Vagina (tissue), 2 donors: ENCODE results near the gene CIROP. TPM values are rescaled to one million over a fixed set of nuclear protein-coding genes. Genes with fewer than 3 reads are reported as not detected.

Experiments
- DNase-seq, 2 donors: peaks; one replicate each; pipeline ENCODE4 v3.0.0-alpha.2; 2017; ENCODE audit errors: extremely low spot score in 2 of 2
- H3K27ac ChIP-seq: fragments of 200-600 bp; sonication (generic); one replicate; pipeline ENCODE4 v1.5.1; 2019
- H3K27me3 ChIP-seq: fragments of 200-600 bp; sonication (generic); one replicate; pipeline ENCODE4 v1.5.1; 2019
- H3K36me3 ChIP-seq, 2 donors: fragments of 200-600 bp; sonication (generic); one replicate each; pipeline ENCODE4 v1.5.1; 2017 to 2019
- H3K4me1 ChIP-seq: fragments of 200-600 bp; sonication (generic); one replicate; pipeline ENCODE4 v1.5.1; 2019
- H3K4me3 ChIP-seq, 2 donors: fragments of 200-600 bp; sonication (generic); 1 replicate in 1 of 2; 2 replicates in 1 of 2; pipeline ENCODE4 v1.5.1; 2016 to 2019
- H3K9me3 ChIP-seq: fragments of 200-600 bp; sonication (generic); one replicate; pipeline ENCODE4 v1.5.1; 2019
- POLR2A ChIP-seq, 2 donors: fragments of 450-650 bp; IDR thresholded peaks; one replicate each; pipeline ENCODE4 v1.6.1; 2017; ENCODE audit warnings: antibody characterized with exemption in 2 of 2, mild to moderate bottlenecking in 2 of 2, moderate library complexity in 2 of 2
- POLR2AphosphoS5 ChIP-seq, 2 donors: sonication (generic); formaldehyde crosslinking; IDR thresholded peaks; one replicate each; pipeline ENCODE4 v1.9.0; 2017; ENCODE audit warnings: antibody characterized with exemption in 2 of 2, mild to moderate bottlenecking in 2 of 2, low read depth in 1 of 2; ENCODE audit not compliant: insufficient read depth in 1 of 2
- intact Hi-C: fragments of 100-400 bp; cut with DNase I; formaldehyde crosslinking; loops from one replicate; pipeline ENCODE4 v1.15.1; 2023
- total RNA-seq: library from RNA; depleted of rRNA; stranded (reverse); fragments of >200 nt; gene quantifications from one replicate; pipeline ENCODE4 v1.2.3, GENCODE V29; 2016
- TF ChIP-seq, protein P1 (sequence below), 3 experiments: fragments of 450-650 bp in 2 of 3; fragments of 200-600 bp in 1 of 3; sonication (generic) in 1 of 3; IDR thresholded peaks; one replicate each; pipeline ENCODE4 v1.5.1; 2017 to 2019; ENCODE audit warnings: antibody characterized with exemption in 3 of 3, mild to moderate bottlenecking in 2 of 3, moderate library complexity in 2 of 3

The CIROP gene
- total RNA-seq, 1 donor from 2014 or later = not detected

DNA sequence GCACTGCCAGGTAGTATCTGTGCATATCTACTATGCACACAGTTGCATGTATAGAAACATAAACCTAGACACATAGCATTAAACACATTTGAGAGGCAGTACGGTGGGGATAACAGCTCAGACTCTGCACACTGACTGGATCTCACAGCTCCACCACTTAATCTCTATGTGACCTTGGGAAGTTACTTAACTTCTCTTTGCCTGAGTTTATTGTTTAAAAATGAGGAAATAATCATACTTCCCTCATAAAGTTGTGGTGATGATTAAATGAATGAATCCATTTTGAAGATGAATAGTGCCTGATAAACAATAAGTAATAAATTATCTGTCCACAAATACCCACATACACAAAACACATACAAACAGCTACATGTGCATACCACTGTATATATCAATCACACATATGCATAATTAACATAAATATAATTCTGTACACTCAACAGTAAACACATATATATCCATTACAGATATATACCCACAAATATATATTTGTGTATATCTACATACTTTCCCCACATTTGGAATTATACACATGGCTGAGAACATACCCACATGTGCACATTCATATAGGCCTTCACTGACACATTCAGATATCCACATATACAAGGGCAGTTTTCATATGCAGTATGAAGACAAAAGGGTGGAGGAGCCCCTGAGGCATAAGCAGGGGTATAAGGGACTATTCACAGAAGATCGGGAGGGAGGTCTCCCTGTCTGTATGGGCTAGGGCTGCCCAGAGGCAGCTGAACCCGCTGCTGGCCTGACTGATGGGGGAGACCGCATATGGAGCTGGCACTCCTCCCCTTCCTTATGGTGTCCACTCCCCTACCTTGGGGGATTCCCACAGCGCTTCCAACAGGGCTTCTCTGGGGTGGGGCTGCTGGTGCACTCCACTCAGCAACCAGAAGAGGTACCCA lies 53.4 kb downstream of the CIROP start:
- H3K27ac ChIP-seq = no peak overlapping the region
- TF ChIP-seq POLR2AphosphoS5 (IDR thresholded peaks at IDR 0.05; ENCODE audit: insufficient read depth in 1 of 2, low read depth in 1 of 2) (no peak), POLR2A (IDR thresholded peaks at IDR 0.05) (no peak)
- TF ChIP-seq, protein P1, sequence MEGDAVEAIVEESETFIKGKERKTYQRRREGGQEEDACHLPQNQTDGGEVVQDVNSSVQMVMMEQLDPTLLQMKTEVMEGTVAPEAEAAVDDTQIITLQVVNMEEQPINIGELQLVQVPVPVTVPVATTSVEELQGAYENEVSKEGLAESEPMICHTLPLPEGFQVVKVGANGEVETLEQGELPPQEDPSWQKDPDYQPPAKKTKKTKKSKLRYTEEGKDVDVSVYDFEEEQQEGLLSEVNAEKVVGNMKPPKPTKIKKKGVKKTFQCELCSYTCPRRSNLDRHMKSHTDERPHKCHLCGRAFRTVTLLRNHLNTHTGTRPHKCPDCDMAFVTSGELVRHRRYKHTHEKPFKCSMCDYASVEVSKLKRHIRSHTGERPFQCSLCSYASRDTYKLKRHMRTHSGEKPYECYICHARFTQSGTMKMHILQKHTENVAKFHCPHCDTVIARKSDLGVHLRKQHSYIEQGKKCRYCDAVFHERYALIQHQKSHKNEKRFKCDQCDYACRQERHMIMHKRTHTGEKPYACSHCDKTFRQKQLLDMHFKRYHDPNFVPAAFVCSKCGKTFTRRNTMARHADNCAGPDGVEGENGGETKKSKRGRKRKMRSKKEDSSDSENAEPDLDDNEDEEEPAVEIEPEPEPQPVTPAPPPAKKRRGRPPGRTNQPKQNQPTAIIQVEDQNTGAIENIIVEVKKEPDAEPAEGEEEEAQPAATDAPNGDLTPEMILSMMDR (IDR thresholded peaks at IDR 0.05) = no peak
- H3K4me3 ChIP-seq = no peak overlapping the region
- intact Hi-C loops = no loop called here
- no peaks in the 10 kb centered on the region for H3K27me3 ChIP-seq
- no peaks in the 10 kb centered on the region for H3K36me3 ChIP-seq
- peaks cover 7% of the 10 kb centered on the region for H3K4me1 ChIP-seq
- no peaks in the 10 kb centered on the region for H3K9me3 ChIP-seq
- DNase-seq = no peak

Other genes starting within 250 kb of the CIROP start
- gene LRP10, start 233.2 kb downstream of the CIROP start, total RNA-seq = 137 TPM
- 3.9 TPM for gene REM2, start 221.8 kb downstream of the CIROP start, total RNA-seq
- gene RBM23, start 185.8 kb downstream of the CIROP start, total RNA-seq = 68.5 TPM
- 65.6 TPM for gene PRMT5, start 175.6 kb downstream of the CIROP start, total RNA-seq
- 65.6 TPM for gene HAUS4, start 147.9 kb downstream of the CIROP start, total RNA-seq
- 21.9 TPM for gene AJUBA, start 122.4 kb downstream of the CIROP start, total RNA-seq
- 16.0 TPM for gene C14orf93, start 94.8 kb downstream of the CIROP start, total RNA-seq
- 92.8 TPM for gene PSMB5, start 70.1 kb downstream of the CIROP start, total RNA-seq
- not detected for gene PSMB11, start 62.8 kb downstream of the CIROP start, total RNA-seq
- 5.4 TPM for gene CDH24, start 47.5 kb downstream of the CIROP start, total RNA-seq
- 121 TPM for gene ACIN1, start 9.9 kb downstream of the CIROP start, total RNA-seq
- 13.8 TPM for gene C14orf119, start 9.5 kb downstream of the CIROP start, total RNA-seq
- gene CEBPE, start 14.3 kb upstream of the CIROP start, total RNA-seq = not detected
- 68.5 TPM for gene SLC7A8, start 78.7 kb upstream of the CIROP start, total RNA-seq
- not detected for gene RNF212B, start 132.9 kb upstream of the CIROP start, total RNA-seq
- 13.5 TPM for gene HOMEZ, start 181.1 kb upstream of the CIROP start, total RNA-seq
- 8.6 TPM for gene PPP1R3E, start 197.9 kb upstream of the CIROP start, total RNA-seq
- gene BCL2L2, start 201.8 kb upstream of the CIROP start, total RNA-seq = 31.7 TPM
- gene PABPN1, start 216.5 kb upstream of the CIROP start, total RNA-seq = 66.0 TPM
- gene SLC22A17, start 247.9 kb upstream of the CIROP start, total RNA-seq = 37.8 TPM